CD14-positive monocyte (primary cell): ENCODE data around the gene PDXP. TPM values are rescaled to one million over a fixed set of nuclear protein-coding genes. Genes with fewer than 3 reads are reported as not detected.

Experiments used
- DNase-seq, 3 donors: peaks; one replicate each; pipeline ENCODE4 v3.0.0-alpha.2; 2011 to 2022
- H2AFZ ChIP-seq: 2 replicates; pipeline ENCODE4 v1.6.0; 2012; ENCODE audit warnings: mild to moderate bottlenecking, low read depth, low read length, inconsistent platforms; ENCODE audit not compliant: insufficient read depth, poor library complexity, severe bottlenecking
- H3K27ac ChIP-seq, 2 donors: 1 replicate in 1 of 2; 2 replicates in 1 of 2; pipeline ENCODE4 v1.5.1; 2012 to 2013; ENCODE audit warnings: low read length in 2 of 2, control low read depth in 1 of 2, inconsistent platforms in 1 of 2, low read depth in 1 of 2, mild to moderate bottlenecking in 1 of 2
- H3K27me3 ChIP-seq, 2 donors: one replicate each; pipeline versions ENCODE4 v1.6.0 to v1.6.1; 2011 to 2013; ENCODE audit warnings: low read length in 2 of 2; ENCODE audit not compliant: control insufficient read depth in 2 of 2, insufficient read depth in 2 of 2
- H3K36me3 ChIP-seq, 2 donors: replicated peaks in 1 of 2; 1 replicate in 1 of 2; 2 replicates in 1 of 2; pipeline versions ENCODE4 v1.5.1 to v1.6.1; 2012 to 2013; ENCODE audit warnings: low read length in 2 of 2, control low read depth in 1 of 2, inconsistent platforms in 1 of 2, mild to moderate bottlenecking in 1 of 2; ENCODE audit not compliant: insufficient read depth in 2 of 2, control insufficient read depth in 1 of 2
- H3K4me1 ChIP-seq, 2 donors: 1 replicate in 1 of 2; 2 replicates in 1 of 2; pipeline versions ENCODE4 v1.5.1 to v1.6.1; 2012 to 2013; ENCODE audit warnings: low read length in 2 of 2, control low read depth in 1 of 2, inconsistent platforms in 1 of 2, mild to moderate bottlenecking in 1 of 2, moderate library complexity in 1 of 2; ENCODE audit not compliant: insufficient read depth in 2 of 2, control insufficient read depth in 1 of 2
- H3K4me2 ChIP-seq: replicated peaks from 2 replicates; pipeline ENCODE3; 2012; ENCODE audit warnings: low read length, moderate library complexity, mild to moderate bottlenecking; ENCODE audit not compliant: poor library complexity, severe bottlenecking; ENCODE audit errors: extremely low read depth
- H3K4me3 ChIP-seq, 3 experiments: fragments of 200-600 bp in 1 of 3; sonication (generic) in 1 of 3; replicated peaks in 1 of 3; 1 replicate in 2 of 3; 2 replicates in 1 of 3; pipeline ENCODE4 v1.5.1; 2011 to 2013; ENCODE audit warnings: low read length in 3 of 3, mild to moderate bottlenecking in 3 of 3, control low read depth in 2 of 3, low read depth in 2 of 3, inconsistent platforms in 1 of 3, moderate library complexity in 1 of 3
- H3K79me2 ChIP-seq: 2 replicates; pipeline ENCODE4 v1.6.0; 2012; ENCODE audit warnings: mild to moderate bottlenecking, control low read depth, inconsistent platforms, low read length, moderate library complexity; ENCODE audit not compliant: insufficient read depth
- H3K9ac ChIP-seq: 2 replicates; pipeline ENCODE4 v1.6.0; 2017; ENCODE audit warnings: low read length, mild to moderate bottlenecking; ENCODE audit not compliant: insufficient read depth, poor library complexity, severe bottlenecking
- H3K9me3 ChIP-seq, 2 donors: replicated peaks in 1 of 2; 1 replicate in 1 of 2; 2 replicates in 1 of 2; pipeline versions ENCODE4 v1.5.1 to v1.6.1; 2012 to 2013; ENCODE audit warnings: low read length in 2 of 2, control low read depth in 1 of 2; ENCODE audit not compliant: control insufficient read depth in 1 of 2, insufficient read depth in 1 of 2
- H4K20me1 ChIP-seq: 2 replicates; pipeline ENCODE4 v1.6.0; 2012; ENCODE audit warnings: mild to moderate bottlenecking, low read length, control low read depth, moderate library complexity; ENCODE audit not compliant: insufficient read depth
- H3K27ac Mint-ChIP-seq, 7 donors: one replicate each; pipeline ENCODE4 v1.8.0; 2020; ENCODE audit warnings: mild to moderate bottlenecking in 7 of 7, mixed read lengths in 7 of 7, moderate library complexity in 6 of 7, inconsistent platforms in 2 of 7
- H3K27me3 Mint-ChIP-seq, 3 donors: one replicate each; pipeline ENCODE4 v1.8.0; 2021 to 2022; ENCODE audit warnings: low read depth in 3 of 3, mild to moderate bottlenecking in 3 of 3, mixed read lengths in 3 of 3, moderate library complexity in 3 of 3, inconsistent platforms in 1 of 3
- H3K36me3 Mint-ChIP-seq, 2 donors: one replicate each; pipeline ENCODE4 v1.8.0; 2020; ENCODE audit warnings: mixed read lengths in 2 of 2, inconsistent platforms in 1 of 2, mild to moderate bottlenecking in 1 of 2
- H3K4me1 Mint-ChIP-seq: one replicate; pipeline ENCODE4 v1.8.0; 2020; ENCODE audit warnings: mild to moderate bottlenecking, mixed read lengths
- H3K4me3 Mint-ChIP-seq, 2 donors: one replicate each; pipeline ENCODE4 v1.8.0; 2020; ENCODE audit warnings: mild to moderate bottlenecking in 2 of 2, mixed read lengths in 2 of 2, moderate library complexity in 1 of 2
- H3K9me3 Mint-ChIP-seq, 7 donors: one replicate each; pipeline ENCODE4 v1.8.0; 2020 to 2022; ENCODE audit warnings: mixed read lengths in 7 of 7, mild to moderate bottlenecking in 6 of 7, moderate library complexity in 6 of 7, inconsistent platforms in 2 of 7
- CTCF ChIP-seq: fragments of 200-600 bp; IDR thresholded peaks from one replicate; pipeline ENCODE4 v1.8.0; 2022; ENCODE audit warnings: antibody characterized with exemption, mild to moderate bottlenecking
- WGBS: methylation state at CpG from one replicate; pipeline ENCODE4 v1.1.5; 2013; ENCODE audit warnings: missing lambda C conversion rate; ENCODE audit not compliant: insufficient coverage; 5-methylcytosine and 5-hydroxymethylcytosine counted together
- intact Hi-C, 2 donors: fragments of 100-400 bp; cut with micrococcal nuclease; formaldehyde crosslinking; loops; one replicate each; pipeline versions ENCODE4 v1.15.0 to v1.15.1; 2023
- polyA plus RNA-seq, 3 donors: library from polyadenylated mRNA; depleted of rRNA in 1 of 3; unstranded in 2 of 3; stranded (reverse) in 1 of 3; fragments of 300-500 nt in 2 of 3; fragments of >200 nt in 1 of 3; fragmentation: Illumina TruSeq in 2 of 3; gene quantifications; 1 replicate in 2 of 3; 2 replicates in 1 of 3; pipeline ENCODE4 v1.2.3, GENCODE V29; 2012 to 2021

Gene PDXP
- polyA plus RNA-seq, 3 donors, result 1.0 to 4.7 (median 4.3) TPM

- H3K27me3 ChIP-seq, result no peaks in the 10 kb centered on the region
- intact Hi-C loops, result no loop called here
- no peak overlapping the region for H3K9ac ChIP-seq
- H3K36me3 ChIP-seq, result no peaks in the 10 kb centered on the region
- Mint-ChIP-seq H3K27me3 (peaks cover 1 to 2% (median 2%) of the 10 kb centered on the region in 3 donors), H3K4me3 (peak overlapping the region in 1 of 2 donors; percentile 37), H3K27ac (peak overlapping the region; percentile 61 to 90 (median 80)), H3K9me3 (peaks cover 0 to 2% (median 0%) of the 10 kb centered on the region in 7 donors), H3K4me1 (peaks cover 40% of the 10 kb centered on the region), H3K36me3 (peaks cover 18 to 45% of the 10 kb centered on the region in 2 donors)
- 0% methylated on average over 5 of the region's 8 CpGs for WGBS
- H3K4me3 ChIP-seq, result peak overlapping the region in 1 of 3 experiments; percentile 46
- peak; percentile 31 to 80 (median 72) for DNase-seq
- peak overlapping the region; percentile 74 for H2AFZ ChIP-seq
- peak overlapping the region; percentile 66 to 69 for H3K27ac ChIP-seq
- no peak for TF ChIP-seq CTCF
- H3K79me2 ChIP-seq, result no peaks in the 10 kb centered on the region
- H3K4me1 ChIP-seq, result peaks cover 39 to 45% of the 10 kb centered on the region in 2 donors
- H3K9me3 ChIP-seq, result no peaks in the 10 kb centered on the region
- H4K20me1 ChIP-seq, result no peaks in the 10 kb centered on the region
- peak overlapping the region; percentile 48 for H3K4me2 ChIP-seq
These were observed 42.7 kb downstream of the PDXP start for GRCh38 chr22:37701141-37701786.

GRCh38 chr22:37703906-37704305 lies 45.4 kb downstream of the PDXP start:
- H3K9ac ChIP-seq, result no peak overlapping the region
- H3K27ac Mint-ChIP-seq, result peak overlapping the region in 2 of 7 donors; percentile 64 to 68
- no peak for TF ChIP-seq CTCF
- H3K27ac ChIP-seq, result no peak overlapping the region
- no CpG with 5 or more reads among the region's 7 CpGs for WGBS
- H3K4me2 ChIP-seq, result no peak overlapping the region
- no peaks in the 10 kb centered on the region for H3K27me3 ChIP-seq
- H3K4me1 ChIP-seq, result peaks cover 38 to 42% of the 10 kb centered on the region in 2 donors
- H3K4me3 Mint-ChIP-seq, result no peak overlapping the region
- peaks cover 1 to 3% (median 2%) of the 10 kb centered on the region in 3 donors for H3K27me3 Mint-ChIP-seq
- intact Hi-C loops, result no loop called here
- no peaks in the 10 kb centered on the region for H3K79me2 ChIP-seq
- peaks cover 26 to 60% of the 10 kb centered on the region in 2 donors for H3K36me3 Mint-ChIP-seq
- H3K4me3 ChIP-seq, result no peak overlapping the region
- H4K20me1 ChIP-seq, result no peaks in the 10 kb centered on the region
- DNase-seq, result no peak
- peaks cover 0 to 2% (median 0%) of the 10 kb centered on the region in 7 donors for H3K9me3 Mint-ChIP-seq
- H3K9me3 ChIP-seq, result no peaks in the 10 kb centered on the region
- H2AFZ ChIP-seq, result no peak overlapping the region
- H3K4me1 Mint-ChIP-seq, result peaks cover 40% of the 10 kb centered on the region
- H3K36me3 ChIP-seq, result no peaks in the 10 kb centered on the region
